Measurements from ENCODE around the gene PFN3. TPM values are rescaled to one million over a fixed set of nuclear protein-coding genes. Genes with fewer than 3 reads are reported as not detected.

PFN3 gene
- total RNA-seq, 1 donor from 2014 or later, result not detected

GRCh38 chr5:177355162-177355867 lies 45.1 kb downstream of the PFN3 start:
- Histone ChIP-seq H3K36me3 (ENCODE audit: insufficient read depth, low read length) (no peaks in the 10 kb centered on the region), H3K27me3 (ENCODE audit: insufficient read depth, low read length) (no peaks in the 10 kb centered on the region), H4K20me1 (ENCODE audit: insufficient read depth, low read length) (peaks cover 3% of the 10 kb centered on the region), H2AFZ (ENCODE audit: low read depth, low read length) (no peak overlapping the region), H3K4me3 (ENCODE audit: insufficient read depth, low read depth, low read length) (no peak overlapping the region), H3K9ac (ENCODE audit: low read length) (no peak overlapping the region), H3K4me1 (ENCODE audit: insufficient read depth, low read length) (peaks cover 18% of the 10 kb centered on the region), H3K4me2 (ENCODE audit: low read length) (no peak overlapping the region), H3K27ac (ENCODE audit: low read depth, low read length) (no peak overlapping the region), H3K79me2 (ENCODE audit: insufficient read depth, low read length) (peaks cover 10% of the 10 kb centered on the region), H3K9me3 (ENCODE audit: insufficient read depth, low read depth, low read length) (no peaks in the 10 kb centered on the region)
- Mint-ChIP-seq H3K27me3 (ENCODE audit: low read depth, unreplicated experiment) (peaks cover 20% of the 10 kb centered on the region), H3K4me1 (ENCODE audit: low read depth, unreplicated experiment) (peaks cover 20% of the 10 kb centered on the region), H3K36me3 (ENCODE audit: low read depth, unreplicated experiment) (peaks cover 4% of the 10 kb centered on the region), H3K4me3 (ENCODE audit: unreplicated experiment) (no peak overlapping the region), H3K9me3 (ENCODE audit: unreplicated experiment) (peaks cover 6% of the 10 kb centered on the region), H3K27ac (ENCODE audit: unreplicated experiment) (no peak overlapping the region)
- TF ChIP-seq, protein P1, sequence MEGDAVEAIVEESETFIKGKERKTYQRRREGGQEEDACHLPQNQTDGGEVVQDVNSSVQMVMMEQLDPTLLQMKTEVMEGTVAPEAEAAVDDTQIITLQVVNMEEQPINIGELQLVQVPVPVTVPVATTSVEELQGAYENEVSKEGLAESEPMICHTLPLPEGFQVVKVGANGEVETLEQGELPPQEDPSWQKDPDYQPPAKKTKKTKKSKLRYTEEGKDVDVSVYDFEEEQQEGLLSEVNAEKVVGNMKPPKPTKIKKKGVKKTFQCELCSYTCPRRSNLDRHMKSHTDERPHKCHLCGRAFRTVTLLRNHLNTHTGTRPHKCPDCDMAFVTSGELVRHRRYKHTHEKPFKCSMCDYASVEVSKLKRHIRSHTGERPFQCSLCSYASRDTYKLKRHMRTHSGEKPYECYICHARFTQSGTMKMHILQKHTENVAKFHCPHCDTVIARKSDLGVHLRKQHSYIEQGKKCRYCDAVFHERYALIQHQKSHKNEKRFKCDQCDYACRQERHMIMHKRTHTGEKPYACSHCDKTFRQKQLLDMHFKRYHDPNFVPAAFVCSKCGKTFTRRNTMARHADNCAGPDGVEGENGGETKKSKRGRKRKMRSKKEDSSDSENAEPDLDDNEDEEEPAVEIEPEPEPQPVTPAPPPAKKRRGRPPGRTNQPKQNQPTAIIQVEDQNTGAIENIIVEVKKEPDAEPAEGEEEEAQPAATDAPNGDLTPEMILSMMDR (IDR thresholded peaks at IDR 0.05; ENCODE audit: insufficient read depth, low read depth, low read length), result no peak
- TF ChIP-seq EZH2 (IDR thresholded peaks at IDR 0.05; ENCODE audit: insufficient read depth, low read length), result no peak
- no peak for DNase-seq (ENCODE audit: low read depth)
- FAIRE-seq, result no peak

DNA sequence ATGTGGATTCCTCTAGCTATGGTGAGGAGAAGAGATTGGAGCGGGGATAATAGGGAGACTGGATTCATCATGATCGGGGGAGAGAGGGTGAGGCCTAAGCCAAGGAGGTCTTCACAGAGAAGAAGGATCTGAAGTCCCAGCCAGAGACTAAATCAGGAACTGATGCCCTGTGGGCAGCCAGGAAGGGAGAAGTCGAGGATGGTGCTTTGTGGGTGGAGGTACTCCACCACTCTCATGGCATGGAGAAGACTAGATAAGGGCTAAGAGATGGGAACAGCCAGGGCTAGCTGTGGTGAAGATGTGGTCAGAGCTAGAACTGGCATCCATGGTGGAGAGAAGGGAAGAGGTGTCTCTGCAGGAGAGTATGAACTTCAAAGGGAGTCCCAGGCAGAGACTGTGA lies 45.8 kb downstream of the PFN3 start:
- peaks cover 2% of the 10 kb centered on the region for H3K36me3 Mint-ChIP-seq (ENCODE audit: low read depth, unreplicated experiment)
- Histone ChIP-seq H3K4me2 (ENCODE audit: low read length) (no peak overlapping the region), H3K27ac (ENCODE audit: low read depth, low read length) (no peak overlapping the region), H3K27me3 (ENCODE audit: insufficient read depth, low read length) (no peaks in the 10 kb centered on the region), H3K36me3 (ENCODE audit: insufficient read depth, low read length) (peaks cover 2% of the 10 kb centered on the region), H4K20me1 (ENCODE audit: insufficient read depth, low read length) (peaks cover 9% of the 10 kb centered on the region), H2AFZ (ENCODE audit: low read depth, low read length) (no peak overlapping the region), H3K9ac (ENCODE audit: low read length) (no peak overlapping the region), H3K9me3 (ENCODE audit: insufficient read depth, low read depth, low read length) (no peaks in the 10 kb centered on the region), H3K4me1 (ENCODE audit: insufficient read depth, low read length) (peaks cover 24% of the 10 kb centered on the region), H3K4me3 (ENCODE audit: insufficient read depth, low read depth, low read length) (no peak overlapping the region), H3K79me2 (ENCODE audit: insufficient read depth, low read length) (peaks cover 17% of the 10 kb centered on the region)
- H3K4me3 Mint-ChIP-seq (ENCODE audit: unreplicated experiment), result no peak overlapping the region
- peak overlapping the region; percentile 23 for H3K27ac Mint-ChIP-seq (ENCODE audit: unreplicated experiment)
- no peak for DNase-seq (ENCODE audit: low read depth)
- peaks cover 6% of the 10 kb centered on the region for H3K9me3 Mint-ChIP-seq (ENCODE audit: unreplicated experiment)
- TF ChIP-seq, protein P1 (IDR thresholded peaks at IDR 0.05; ENCODE audit: insufficient read depth, low read depth, low read length), result no peak
- no peak for TF ChIP-seq EZH2 (IDR thresholded peaks at IDR 0.05; ENCODE audit: insufficient read depth, low read length)
- H3K4me1 Mint-ChIP-seq (ENCODE audit: low read depth, unreplicated experiment), result peaks cover 24% of the 10 kb centered on the region
- no peak for FAIRE-seq
- H3K27me3 Mint-ChIP-seq (ENCODE audit: low read depth, unreplicated experiment), result peaks cover 15% of the 10 kb centered on the region

DNA sequence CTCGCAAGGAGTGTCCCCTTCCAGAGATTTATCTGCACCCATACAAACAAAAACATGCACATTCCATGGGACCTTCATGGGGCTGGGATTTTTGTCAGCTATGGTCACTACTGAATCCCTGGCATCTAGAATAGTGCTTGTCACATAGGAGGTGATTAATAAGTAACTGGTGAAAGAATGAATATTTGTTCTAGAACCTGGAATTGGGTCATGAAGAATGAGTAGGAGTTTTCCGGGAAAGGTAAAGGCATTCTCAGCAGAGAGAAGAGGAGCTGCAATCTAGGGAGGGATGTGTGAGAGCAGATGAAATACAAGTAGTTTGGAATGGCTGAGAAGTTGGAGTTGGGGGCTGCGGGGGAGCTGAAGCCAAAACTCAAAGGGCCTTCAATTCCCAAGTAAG lies 46.2 kb downstream of the PFN3 start:
- Mint-ChIP-seq H3K9me3 (ENCODE audit: unreplicated experiment) (peaks cover 6% of the 10 kb centered on the region), H3K27me3 (ENCODE audit: low read depth, unreplicated experiment) (peaks cover 12% of the 10 kb centered on the region), H3K4me1 (ENCODE audit: low read depth, unreplicated experiment) (peaks cover 27% of the 10 kb centered on the region), H3K4me3 (ENCODE audit: unreplicated experiment) (no peak overlapping the region), H3K27ac (ENCODE audit: unreplicated experiment) (no peak overlapping the region), H3K36me3 (ENCODE audit: low read depth, unreplicated experiment) (peaks cover 2% of the 10 kb centered on the region)
- H3K27me3 ChIP-seq (ENCODE audit: insufficient read depth, low read length), result no peaks in the 10 kb centered on the region
- peaks cover 21% of the 10 kb centered on the region for H3K79me2 ChIP-seq (ENCODE audit: insufficient read depth, low read length)
- FAIRE-seq (no peak), DNase-seq (ENCODE audit: low read depth) (no peak)
- H3K4me2 ChIP-seq (ENCODE audit: low read length), result no peak overlapping the region
- no peak overlapping the region for H3K27ac ChIP-seq (ENCODE audit: low read depth, low read length)
- TF ChIP-seq, protein P1 (IDR thresholded peaks at IDR 0.05; ENCODE audit: insufficient read depth, low read depth, low read length), result no peak
- TF ChIP-seq EZH2 (IDR thresholded peaks at IDR 0.05; ENCODE audit: insufficient read depth, low read length), result no peak
- no peaks in the 10 kb centered on the region for H3K9me3 ChIP-seq (ENCODE audit: insufficient read depth, low read depth, low read length)
- no peak overlapping the region for H2AFZ ChIP-seq (ENCODE audit: low read depth, low read length)
- H3K36me3 ChIP-seq (ENCODE audit: insufficient read depth, low read length), result peaks cover 4% of the 10 kb centered on the region
- no peak overlapping the region for H3K9ac ChIP-seq (ENCODE audit: low read length)
- H4K20me1 ChIP-seq (ENCODE audit: insufficient read depth, low read length), result peaks cover 14% of the 10 kb centered on the region
- H3K4me1 ChIP-seq (ENCODE audit: insufficient read depth, low read length), result peaks cover 26% of the 10 kb centered on the region
- no peak overlapping the region for H3K4me3 ChIP-seq (ENCODE audit: insufficient read depth, low read depth, low read length)

Measured in astrocyte (in vitro differentiated cells and primary cell).